22Rv1 (cell line): Measurements from ENCODE around the gene ATP8B3.

ENCODE experiments used
- CTCF ChIP-seq: fragments of 450-650 bp; IDR thresholded peaks from 2 replicates; pipeline ENCODE4 v1.5.1; 2017; ENCODE audit warnings: mild to moderate bottlenecking
- ZFX ChIP-seq: fragments of 450-650 bp; IDR thresholded peaks from 2 replicates; pipeline ENCODE4 v1.6.1; 2017; ENCODE audit warnings: antibody characterized with exemption, borderline replicate concordance

DNA sequence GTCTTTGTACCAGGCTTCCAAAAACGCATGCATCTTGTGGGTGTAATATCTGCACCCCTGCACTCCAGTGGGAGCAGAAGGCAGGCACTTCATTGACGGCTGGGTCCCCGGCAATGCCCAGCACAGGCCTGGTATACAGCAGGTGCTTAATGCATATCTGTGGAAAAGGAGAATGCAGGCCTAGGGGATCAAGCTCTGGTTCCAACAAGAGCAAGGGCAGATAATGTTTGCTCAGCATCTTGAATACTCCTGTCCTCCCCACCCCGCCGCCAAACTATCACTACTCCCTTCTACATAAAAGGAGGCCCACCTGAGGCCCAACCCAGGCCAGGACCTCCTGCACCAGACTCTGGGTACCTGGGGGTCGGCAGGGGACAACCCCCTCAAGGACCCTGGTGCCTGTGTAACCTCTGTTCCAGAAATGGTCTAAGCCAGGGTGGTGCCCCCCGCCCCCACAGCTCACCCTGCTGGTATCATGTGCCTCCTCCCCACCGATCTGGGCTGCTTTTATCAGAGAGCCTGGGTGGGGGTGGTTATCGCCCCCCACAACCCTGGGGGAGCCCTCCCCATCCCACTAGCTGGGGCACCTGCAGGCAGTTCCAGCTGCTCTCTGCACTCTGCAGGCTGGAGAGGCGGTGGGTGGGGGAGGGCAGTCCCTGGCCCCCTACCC, 46.5 kb upstream of the ATP8B3 start:
- no peak for TF ChIP-seq CTCF
- TF ChIP-seq ZFX: no peak
